Activated naive CD4-positive, alpha-beta T cell treated with anti-CD3 and anti-CD28 coated beads for 36 hours (primary cell): ENCODE measurements around the gene ATG16L1. TPM values are rescaled to one million over a fixed set of nuclear protein-coding genes. Genes with fewer than 3 reads are reported as not detected.

Experiments used
- CTCF ChIA-PET: fragments of 350-600 bp; sonication (Branson Sonifier 250); formaldehyde crosslinking; loops from one replicate; lab custom pipeline; 2021; ENCODE audit warnings: antibody characterized with exemption; lab: Charles Lee
- DNase-seq: peaks from one replicate; pipeline ENCODE4 v3.0.0-alpha.2; 2020
- H3K27ac Mint-ChIP-seq: one replicate; pipeline ENCODE4 v1.8.0; 2021; ENCODE audit warnings: mild to moderate bottlenecking, mixed read lengths
- H3K27me3 Mint-ChIP-seq: one replicate; pipeline ENCODE4 v1.8.0; 2021; ENCODE audit warnings: low read depth, mixed read lengths
- H3K36me3 Mint-ChIP-seq: one replicate; pipeline ENCODE4 v1.8.0; 2021; ENCODE audit warnings: low read depth, mixed read lengths
- H3K4me1 Mint-ChIP-seq: one replicate; pipeline ENCODE4 v1.8.0; 2021; ENCODE audit warnings: low read depth, mixed read lengths
- H3K4me3 Mint-ChIP-seq: one replicate; pipeline ENCODE4 v1.8.0; 2021; ENCODE audit warnings: mild to moderate bottlenecking, moderate library complexity, mixed read lengths
- H3K9me3 Mint-ChIP-seq: one replicate; pipeline ENCODE4 v1.8.0; 2021; ENCODE audit warnings: mixed read lengths
- intact Hi-C: fragments of 100-400 bp; cut with micrococcal nuclease; formaldehyde crosslinking; loops from one replicate; pipeline ENCODE4 v1.15.1; 2023
- total RNA-seq, 2 experiments: library from RNA; stranded (reverse); gene quantifications; one replicate each; pipeline ENCODE4 v1.2.3, GENCODE V29; 2021

The ATG16L1 gene
- total RNA-seq, 2 experiments from 2014 or later: 21.2 to 24.2 TPM

GRCh38 chr2:233234264-233234663 lies 17.2 kb upstream of the ATG16L1 start:
- Mint-ChIP-seq H3K9me3 (no peaks in the 10 kb centered on the region), H3K36me3 (no peaks in the 10 kb centered on the region), H3K27ac (no peak overlapping the region), H3K4me3 (no peak overlapping the region), H3K27me3 (no peaks in the 10 kb centered on the region), H3K4me1 (peaks cover 33% of the 10 kb centered on the region)
- peak; percentile 32 for DNase-seq
- CTCF ChIA-PET: interaction anchor here (0.7 to 0.9 kb wide), 2 partner anchors 9 to 17 kb away, joined by 3 read pairs; no protein-coding TSS in a partner anchor
- intact Hi-C loops: loop anchor here (2.0 kb wide), 1 partner anchor 17 kb away; the partner anchor contains the start of gene ATG16L1

DNA sequence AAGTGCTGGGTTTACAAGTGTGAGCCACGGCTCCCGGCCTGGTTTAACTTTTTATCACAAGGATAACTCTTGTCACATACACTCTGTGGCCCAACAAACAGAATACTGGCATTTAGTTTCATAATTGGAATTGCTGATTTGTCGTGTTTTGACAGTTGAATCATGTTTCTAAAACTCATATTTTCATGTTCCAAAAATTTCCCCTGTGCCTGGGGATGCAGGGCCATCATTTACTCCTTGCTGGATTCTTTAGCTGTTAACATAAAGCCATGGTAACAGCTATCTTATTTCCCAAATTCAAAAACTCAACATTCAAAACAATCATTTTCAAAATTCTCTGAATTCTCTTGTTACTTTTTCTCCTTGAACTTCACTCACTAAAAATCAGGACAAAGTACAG lies 16.5 kb upstream of the ATG16L1 start:
- no peaks in the 10 kb centered on the region for H3K36me3 Mint-ChIP-seq
- CTCF ChIA-PET: no interaction called here
- no peaks in the 10 kb centered on the region for H3K27me3 Mint-ChIP-seq
- DNase-seq: no peak
- intact Hi-C loops: loop anchor here (2.0 kb wide), 1 partner anchor 16 kb away; the partner anchor contains the start of gene ATG16L1
- H3K4me1 Mint-ChIP-seq: peaks cover 39% of the 10 kb centered on the region
- no peak overlapping the region for H3K27ac Mint-ChIP-seq
- H3K9me3 Mint-ChIP-seq: no peaks in the 10 kb centered on the region
- H3K4me3 Mint-ChIP-seq: no peak overlapping the region

DNA sequence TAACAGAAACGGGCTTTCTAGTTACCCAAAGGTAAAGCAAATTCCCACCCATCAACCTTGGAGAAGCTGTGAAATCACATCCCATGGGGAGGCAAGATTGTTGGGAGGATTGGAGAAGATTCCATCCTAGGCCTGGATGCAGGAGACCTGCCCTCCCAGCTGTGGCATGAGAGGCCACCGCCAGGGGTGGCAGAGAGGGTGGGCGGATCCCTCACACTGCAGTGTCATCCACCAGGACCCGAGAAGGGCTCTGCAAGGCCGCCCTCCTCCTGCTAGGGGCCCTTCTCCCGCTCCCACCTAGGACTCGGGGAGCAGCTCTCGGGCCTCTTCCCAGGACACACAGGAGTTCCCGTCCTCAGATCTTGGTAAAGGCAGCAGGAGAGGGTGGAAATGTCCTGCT lies 15.5 kb upstream of the ATG16L1 start:
- peaks cover 41% of the 10 kb centered on the region for H3K4me1 Mint-ChIP-seq
- H3K27me3 Mint-ChIP-seq: no peaks in the 10 kb centered on the region
- H3K9me3 Mint-ChIP-seq: no peaks in the 10 kb centered on the region
- H3K36me3 Mint-ChIP-seq: no peaks in the 10 kb centered on the region
- DNase-seq: no peak
- CTCF ChIA-PET: interaction anchor here (1.4 kb wide), 1 partner anchor 17 kb away, joined by 4 read pairs; no protein-coding TSS in a partner anchor
- intact Hi-C loops: loop anchor here (2.0 kb wide), 1 partner anchor 15 kb away; the partner anchor contains the start of gene ATG16L1
- no peak overlapping the region for H3K4me3 Mint-ChIP-seq
- H3K27ac Mint-ChIP-seq: no peak overlapping the region

GRCh38 chr2:233236820-233237589 lies 14.5 kb upstream of the ATG16L1 start:
- H3K27ac Mint-ChIP-seq: no peak overlapping the region
- no peak for DNase-seq
- no peaks in the 10 kb centered on the region for H3K36me3 Mint-ChIP-seq
- no peak overlapping the region for H3K4me3 Mint-ChIP-seq
- intact Hi-C loops: no loop called here
- H3K9me3 Mint-ChIP-seq: no peaks in the 10 kb centered on the region
- CTCF ChIA-PET: interaction anchor here (1.4 kb wide), 1 partner anchor 18 kb away, joined by 4 read pairs; no protein-coding TSS in a partner anchor
- peaks cover 50% of the 10 kb centered on the region for H3K4me1 Mint-ChIP-seq
- no peaks in the 10 kb centered on the region for H3K27me3 Mint-ChIP-seq

- Mint-ChIP-seq H3K4me1 (peaks cover 52% of the 10 kb centered on the region), H3K9me3 (no peaks in the 10 kb centered on the region), H3K36me3 (no peaks in the 10 kb centered on the region), H3K27ac (peak overlapping the region; percentile 20), H3K27me3 (no peaks in the 10 kb centered on the region), H3K4me3 (no peak overlapping the region)
- CTCF ChIA-PET: interaction anchor here (0.7 to 2.4 kb wide), 4 partner anchors 10 to 158 kb away, joined by 4 to 8 read pairs (median 4); partner anchors contain the start of gene ATG16L1
- DNase-seq: peak; percentile 48
- intact Hi-C loops: no loop called here
These were observed 10.6 kb upstream of the ATG16L1 start for GRCh38 chr2:233240897-233241296.

DNA sequence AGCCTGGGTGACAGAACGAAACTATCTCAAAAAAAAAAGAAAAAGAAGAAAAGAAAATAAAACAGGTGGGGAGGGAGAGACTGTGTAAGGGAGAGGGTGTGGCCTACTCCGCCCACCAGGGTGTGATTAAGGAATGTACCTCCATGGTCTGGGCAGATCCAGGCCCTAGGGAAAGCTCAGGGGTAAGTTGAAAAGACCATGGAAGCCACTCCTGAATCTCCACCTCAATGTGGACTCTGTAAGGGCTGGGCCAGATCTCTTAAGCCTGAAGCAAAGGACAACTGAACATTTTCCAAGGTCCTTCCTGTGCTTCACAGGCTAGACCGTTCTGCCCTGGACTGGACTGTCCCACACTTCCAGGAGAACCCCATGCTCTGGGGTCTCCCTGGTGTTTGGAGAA lies 9.7 kb upstream of the ATG16L1 start:
- Mint-ChIP-seq H3K9me3 (no peaks in the 10 kb centered on the region), H3K4me1 (peaks cover 56% of the 10 kb centered on the region), H3K27me3 (no peaks in the 10 kb centered on the region), H3K4me3 (no peak overlapping the region), H3K27ac (peak overlapping the region; percentile 14), H3K36me3 (no peaks in the 10 kb centered on the region)
- intact Hi-C loops: no loop called here
- CTCF ChIA-PET: interaction anchor here (0.8 to 2.4 kb wide), 3 partner anchors 9 to 348 kb away, joined by 4 to 8 read pairs (median 7); partner anchors contain the start of gene ATG16L1
- no peak for DNase-seq

DNA sequence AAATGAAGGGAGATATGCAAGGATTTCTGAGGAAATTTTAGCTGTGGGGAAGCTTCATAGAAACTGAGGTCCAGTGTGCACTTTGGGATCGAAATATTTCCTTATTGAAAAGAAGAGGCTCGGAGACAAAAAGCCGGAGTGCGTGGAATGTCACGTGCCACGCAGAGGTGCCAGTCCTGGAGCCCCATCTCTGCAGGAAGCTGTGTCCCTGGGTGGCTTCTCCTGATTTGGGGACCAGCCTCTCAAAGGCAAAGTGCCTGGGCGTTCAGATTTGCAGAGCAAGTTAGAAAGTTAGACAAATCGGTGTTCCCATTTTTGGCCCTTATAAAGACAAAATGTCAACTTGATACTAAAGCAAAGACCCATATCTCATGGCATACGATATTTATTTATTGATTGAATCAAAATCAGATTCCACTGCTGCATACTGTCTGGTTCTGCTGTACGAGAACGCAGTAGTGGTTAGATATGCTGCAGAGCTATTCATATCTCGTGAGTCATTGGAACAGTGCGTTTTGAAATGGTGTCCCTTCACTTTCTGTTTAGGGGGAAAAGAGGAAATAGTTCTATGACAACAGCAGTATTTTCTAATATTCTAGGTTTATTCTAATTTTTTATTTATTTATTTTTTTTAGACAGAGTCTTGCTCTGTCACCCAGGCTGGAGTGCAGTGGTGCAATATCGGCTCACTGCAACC lies 9.1 kb upstream of the ATG16L1 start:
- no peak for DNase-seq
- Mint-ChIP-seq H3K4me1 (peaks cover 61% of the 10 kb centered on the region), H3K27me3 (no peaks in the 10 kb centered on the region), H3K27ac (no peak overlapping the region), H3K9me3 (no peaks in the 10 kb centered on the region), H3K36me3 (no peaks in the 10 kb centered on the region), H3K4me3 (no peak overlapping the region)
- CTCF ChIA-PET: interaction anchor here (1.1 to 2.4 kb wide), 3 partner anchors 9 to 160 kb away, joined by 3 to 8 read pairs (median 4); partner anchors contain the start of gene ATG16L1
- intact Hi-C loops: no loop called here

GRCh38 chr2:233243348-233243747 lies 8.1 kb upstream of the ATG16L1 start:
- intact Hi-C loops: no loop called here
- CTCF ChIA-PET: interaction anchor here (1.1 kb wide), 1 partner anchor 57 kb away, joined by 3 read pairs; no protein-coding TSS in a partner anchor
- Mint-ChIP-seq H3K9me3 (no peaks in the 10 kb centered on the region), H3K27ac (peak overlapping the region; percentile 38), H3K27me3 (no peaks in the 10 kb centered on the region), H3K4me3 (no peak overlapping the region), H3K36me3 (no peaks in the 10 kb centered on the region), H3K4me1 (peaks cover 64% of the 10 kb centered on the region)
- no peak for DNase-seq

GRCh38 chr2:233244818-233245217 lies 6.7 kb upstream of the ATG16L1 start:
- CTCF ChIA-PET: no interaction called here
- no peaks in the 10 kb centered on the region for H3K9me3 Mint-ChIP-seq
- intact Hi-C loops: loop anchor here (5.0 kb wide), 2 partner anchors 103 to 408 kb away; no protein-coding TSS in a partner anchor

GRCh38 chr2:233245406-233245805 lies 6.1 kb upstream of the ATG16L1 start:
- H3K4me1 Mint-ChIP-seq: peaks cover 67% of the 10 kb centered on the region

More at GRCh38 chr2:233244818-233245217, 6.7 kb upstream of the ATG16L1 start:
- Mint-ChIP-seq H3K4me3 (no peak overlapping the region), H3K27ac (no peak overlapping the region), H3K27me3 (no peaks in the 10 kb centered on the region), H3K36me3 (no peaks in the 10 kb centered on the region), H3K4me1 (peaks cover 64% of the 10 kb centered on the region)
- DNase-seq: no peak

GRCh38 chr2:233247116-233247515 lies 4.4 kb upstream of the ATG16L1 start:
- no peaks in the 10 kb centered on the region for H3K36me3 Mint-ChIP-seq
- peak overlapping the region; percentile 95 for H3K27ac Mint-ChIP-seq
- peak overlapping the region; percentile 11 for H3K4me3 Mint-ChIP-seq
- H3K4me1 Mint-ChIP-seq: peaks cover 59% of the 10 kb centered on the region
- H3K27me3 Mint-ChIP-seq: no peaks in the 10 kb centered on the region
- CTCF ChIA-PET: interaction anchor here (0.9 to 1.7 kb wide), 3 partner anchors 23 to 406 kb away, joined by 3 to 5 read pairs (median 4); no protein-coding TSS in a partner anchor
- no peaks in the 10 kb centered on the region for H3K9me3 Mint-ChIP-seq
- intact Hi-C loops: loop anchor here (1.0 to 5.0 kb wide), 7 partner anchors 105 to 696 kb away; no protein-coding TSS in a partner anchor
- no peak for DNase-seq

More at GRCh38 chr2:233245406-233245805, 6.1 kb upstream of the ATG16L1 start:
- intact Hi-C loops: loop anchor here (5.0 kb wide), 2 partner anchors 103 to 408 kb away; no protein-coding TSS in a partner anchor
- CTCF ChIA-PET: no interaction called here
- H3K27me3 Mint-ChIP-seq: no peaks in the 10 kb centered on the region
- no peak for DNase-seq
- H3K27ac Mint-ChIP-seq: no peak overlapping the region
- H3K4me3 Mint-ChIP-seq: no peak overlapping the region
- no peaks in the 10 kb centered on the region for H3K9me3 Mint-ChIP-seq
- H3K36me3 Mint-ChIP-seq: no peaks in the 10 kb centered on the region

- intact Hi-C loops: loop anchor here (1.0 to 5.0 kb wide), 7 partner anchors 105 to 696 kb away; no protein-coding TSS in a partner anchor
- DNase-seq: peak; percentile 87
- H3K9me3 Mint-ChIP-seq: no peaks in the 10 kb centered on the region
- H3K36me3 Mint-ChIP-seq: peaks cover under 1% of the 10 kb centered on the region
- peak overlapping the region; percentile 36 for H3K4me3 Mint-ChIP-seq
- peak overlapping the region; percentile 95 for H3K27ac Mint-ChIP-seq
- no peaks in the 10 kb centered on the region for H3K27me3 Mint-ChIP-seq
- CTCF ChIA-PET: interaction anchor here (1.7 kb wide), 1 partner anchor 194 kb away, joined by 5 read pairs; no protein-coding TSS in a partner anchor
- H3K4me1 Mint-ChIP-seq: peaks cover 56% of the 10 kb centered on the region
These were observed 3.7 kb upstream of the ATG16L1 start for GRCh38 chr2:233247744-233248143.
